HG03558 (cell line): Measurements from ENCODE around the gene AKAP3.

Experiments
- ATAC-seq: cut with Tn5 transposase; IDR thresholded peaks from one replicate; pipeline ENCODE4 v1.9.1; 2021; ENCODE audit warnings: moderate number of reproducible peaks; ENCODE audit not compliant: unreplicated experiment; ENCODE audit errors: extremely low read depth

AKAP3 gene

DNA sequence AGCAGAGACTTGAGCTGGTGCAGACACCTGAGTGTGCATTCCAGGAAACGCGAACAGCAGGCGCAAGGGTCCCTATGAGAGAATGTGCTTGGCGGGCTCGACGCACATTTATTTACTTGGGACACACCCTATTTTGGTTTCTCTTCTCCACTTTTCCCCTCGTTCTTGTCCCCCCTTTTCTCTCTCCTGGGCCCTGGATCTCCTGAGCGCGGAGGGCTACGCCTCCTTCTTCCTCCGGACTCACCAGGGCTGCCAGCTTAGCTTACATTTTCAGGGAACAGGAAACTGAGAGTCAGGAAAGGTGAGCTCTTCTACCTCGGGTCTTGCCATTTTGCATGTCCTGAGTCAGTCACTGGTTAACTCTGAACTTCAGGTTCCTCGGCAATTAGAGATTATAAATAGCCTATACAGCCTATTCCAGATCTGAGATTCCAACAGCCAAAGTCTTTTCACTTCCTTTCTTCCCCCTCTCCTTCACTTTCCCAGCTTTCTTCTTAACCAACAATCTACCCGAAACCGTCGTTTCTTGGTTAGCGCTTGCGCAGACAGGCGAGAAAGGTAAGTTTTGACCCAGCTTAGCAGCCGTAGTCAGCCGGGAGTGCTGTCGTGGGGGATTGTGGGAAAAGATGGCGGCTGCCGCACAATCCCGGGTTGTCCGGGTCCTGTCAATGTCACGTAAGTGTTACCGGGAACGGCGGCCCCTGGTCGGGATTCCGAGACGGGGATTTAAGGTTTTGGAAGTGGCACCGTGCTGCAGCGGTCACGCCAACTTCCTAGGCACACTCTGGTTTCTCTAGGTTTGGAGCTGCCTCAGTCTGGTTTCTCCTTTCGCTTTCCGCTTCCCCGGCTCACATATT is at the start of gene AKAP3, which contains the start of gene NDUFA9:
AKAP3 (minus strand) TSS at position 551 of the 857 bp plus-strand sequence. CDS start 10,855 bp downstream, outside the sequence.
NDUFA9 (plus strand) TSS at position 614 of the 857 bp plus-strand sequence; CDS start at position 627, 13 bp downstream.
- ATAC-seq, result no peak

DNA sequence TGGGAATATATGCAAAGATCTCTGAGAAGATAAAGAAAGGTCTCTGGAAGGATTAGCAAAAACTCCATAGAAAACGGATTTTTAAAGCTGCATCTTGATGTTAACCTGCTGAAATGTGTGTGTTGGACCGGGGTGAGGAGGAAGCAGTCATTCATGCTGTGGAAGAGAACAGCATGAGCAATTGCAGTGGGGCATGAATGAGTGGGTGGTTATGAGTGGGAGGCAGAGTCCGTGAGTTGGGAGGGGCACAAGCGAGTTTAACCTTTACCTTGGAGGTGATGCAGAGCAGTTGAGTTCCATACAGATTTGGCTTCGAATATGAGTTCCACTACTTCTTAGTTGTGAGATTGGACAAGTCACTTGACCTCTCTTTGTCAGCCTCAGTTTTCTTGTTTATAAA is 41.9 kb upstream of the AKAP3 start:
- ATAC-seq, result no peak

DNA sequence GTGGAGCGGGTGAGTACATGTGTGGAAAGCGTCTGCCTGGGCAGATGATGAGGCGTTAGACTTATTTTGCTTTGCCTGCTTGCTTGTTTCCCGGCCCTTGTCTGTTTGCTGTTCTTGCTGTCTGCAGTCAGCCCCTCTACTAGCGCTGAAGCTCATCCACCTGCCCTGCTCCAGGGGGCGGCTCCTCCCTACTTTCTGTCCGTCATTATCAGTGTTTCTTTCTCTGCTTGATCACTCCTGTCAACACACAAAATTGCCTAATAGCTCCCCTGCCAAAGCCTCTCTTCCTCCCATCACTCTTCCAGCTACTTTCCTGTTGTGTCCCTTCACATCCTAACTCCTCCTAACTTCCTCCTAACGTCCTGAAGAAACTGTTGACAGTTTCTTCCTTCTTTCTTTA is 36.5 kb upstream of the AKAP3 start:
- no peak for ATAC-seq

DNA sequence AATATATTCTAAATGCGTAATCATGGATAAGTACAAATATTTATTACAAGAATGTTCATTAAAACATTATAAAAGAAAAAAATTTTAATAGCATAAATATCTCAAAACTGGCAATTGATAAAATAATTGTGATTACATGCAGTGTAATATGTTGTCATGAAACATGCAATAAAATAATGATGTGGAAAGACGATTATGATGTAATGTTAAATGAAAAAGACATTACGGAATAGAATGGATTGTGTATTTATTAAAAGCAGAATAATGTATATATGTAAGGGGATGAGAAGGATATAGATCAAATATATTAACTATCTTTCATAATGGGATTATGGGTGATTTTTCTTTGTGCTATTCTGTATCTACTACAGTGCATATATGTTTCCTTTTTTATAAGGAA is 32.9 kb upstream of the AKAP3 start:
- ATAC-seq, result no peak

GRCh38 chr12:4679711-4680110 is 30.9 kb upstream of the AKAP3 start:
- ATAC-seq, result no peak

GRCh38 chr12:4665236-4665635 is 16.4 kb upstream of the AKAP3 start:
- ATAC-seq, result no peak

GRCh38 chr12:4663971-4664505 is 15.2 kb upstream of the AKAP3 start:
- no peak for ATAC-seq

DNA sequence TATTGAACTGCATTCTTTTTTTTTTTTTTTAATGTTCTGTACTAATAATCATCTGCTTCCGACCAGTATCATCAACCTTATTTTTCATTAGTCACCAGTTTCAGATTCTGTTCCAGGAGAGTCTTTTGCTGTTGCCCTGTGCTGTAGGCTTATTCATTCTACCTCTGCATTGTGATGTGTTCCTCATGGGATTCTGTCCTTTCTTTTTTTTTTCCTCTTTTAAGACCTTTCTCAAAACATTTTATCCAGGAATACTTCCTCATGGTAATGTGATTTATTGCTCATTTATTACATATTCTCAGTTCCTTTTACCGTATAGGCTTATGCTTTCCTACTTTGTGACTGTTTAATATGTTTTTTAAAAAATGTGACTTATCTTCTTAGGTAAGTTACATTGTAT is 4.8 kb upstream of the AKAP3 start:
- no peak for ATAC-seq

- ATAC-seq, result no peak
These were observed 4.4 kb upstream of the AKAP3 start for GRCh38 chr12:4653257-4653656.

DNA sequence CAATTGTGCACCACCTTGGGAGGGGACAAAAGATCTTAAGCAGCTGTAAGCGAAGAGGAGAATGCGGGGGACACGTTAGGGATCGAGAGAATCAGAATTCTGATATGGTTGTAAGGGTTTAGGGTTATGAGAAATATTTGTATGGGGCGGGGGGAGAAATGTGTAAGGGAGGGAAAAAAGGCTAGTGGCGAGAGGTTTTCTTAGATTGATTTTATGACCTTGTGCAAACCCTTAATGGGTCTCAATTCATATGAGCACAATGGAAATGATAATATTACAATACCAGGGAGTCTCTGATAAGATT is 459 bp upstream of the AKAP3 start:
- ATAC-seq, result no peak

DNA sequence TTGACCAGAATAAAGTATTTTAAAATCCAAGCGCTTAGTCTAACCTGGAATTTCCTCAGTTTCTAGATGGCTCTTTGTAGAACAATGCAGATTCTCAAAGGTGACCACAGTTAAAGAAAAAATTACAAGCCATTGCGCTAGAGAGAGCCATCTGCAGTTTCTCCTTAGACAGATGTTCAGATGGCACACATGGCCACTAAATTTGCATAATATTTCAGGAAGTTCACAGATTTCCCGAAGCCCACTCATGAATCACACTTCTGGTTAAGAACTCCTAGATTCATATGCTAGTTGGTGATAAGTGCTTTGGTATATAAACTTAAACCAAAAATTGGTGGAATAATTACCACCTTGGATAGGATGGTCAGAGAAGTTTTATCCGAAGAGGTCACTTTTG is 749 bp downstream of the AKAP3 start:
- ATAC-seq, result no peak

DNA sequence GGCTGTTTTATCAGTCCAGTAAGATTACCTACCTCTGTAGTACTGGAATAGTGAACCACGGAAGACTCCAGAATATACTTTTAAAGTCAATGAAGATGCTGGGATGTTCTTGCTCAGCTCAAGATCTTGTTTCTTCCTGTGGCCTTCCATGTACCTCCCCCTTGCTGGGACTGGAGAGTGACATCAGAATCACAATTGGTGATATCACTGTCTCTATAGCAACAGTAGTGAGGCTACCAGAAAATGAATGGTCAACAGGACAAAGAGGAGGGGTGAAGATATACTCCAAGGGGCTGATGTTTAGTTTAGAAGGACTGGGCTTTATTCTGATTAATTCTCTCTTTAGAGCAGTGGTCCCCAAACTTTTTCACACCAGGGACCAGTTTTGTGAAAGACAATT is 3.8 kb downstream of the AKAP3 start:
- no peak for ATAC-seq

DNA sequence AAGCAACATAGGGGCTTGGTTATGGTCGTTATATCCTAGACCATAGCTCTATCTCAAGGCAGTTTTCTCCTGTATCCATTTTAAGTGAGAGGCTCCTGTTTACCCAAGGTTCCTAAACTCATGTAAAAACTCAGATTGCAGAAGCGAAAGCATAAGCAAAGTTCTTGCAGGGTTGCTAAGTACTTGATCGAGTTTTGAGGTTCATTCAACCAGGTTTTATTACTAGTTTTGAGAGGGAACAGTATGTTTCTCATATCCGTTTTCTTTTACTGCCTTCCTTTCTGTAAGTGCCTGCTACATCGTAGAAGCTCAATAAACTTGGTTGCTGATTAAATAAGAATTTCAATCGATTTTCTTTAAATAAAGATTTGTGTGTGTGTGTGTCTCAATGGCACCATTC is 5.1 kb downstream of the AKAP3 start:
- no peak for ATAC-seq

GRCh38 chr12:4630262-4630661 is 18.6 kb downstream of the AKAP3 start:
- ATAC-seq, result no peak

- ATAC-seq, result no peak
These were observed 20.4 kb downstream of the AKAP3 start for GRCh38 chr12:4628406-4628805.

- ATAC-seq, result no peak
These were observed 22.3 kb downstream of the AKAP3 start for GRCh38 chr12:4626543-4626942.

DNA sequence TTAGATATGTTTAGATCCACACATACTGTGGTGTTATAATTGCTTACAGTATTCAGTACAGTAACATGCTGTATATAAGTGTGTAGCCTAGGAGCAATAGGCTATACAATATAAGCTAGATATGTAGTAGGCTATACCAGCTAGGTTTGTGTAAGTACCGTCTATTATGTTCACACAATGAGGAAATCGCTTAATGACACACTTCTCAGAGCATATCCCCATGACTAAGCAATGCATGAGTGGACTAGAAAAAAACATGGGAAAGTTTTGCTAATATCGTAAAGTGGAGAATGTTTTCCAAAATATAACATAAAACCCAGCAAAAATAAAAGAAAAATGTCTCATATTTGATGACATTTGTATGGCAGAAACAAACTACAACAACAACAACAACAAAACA is 27.3 kb downstream of the AKAP3 start:
- no peak for ATAC-seq

DNA sequence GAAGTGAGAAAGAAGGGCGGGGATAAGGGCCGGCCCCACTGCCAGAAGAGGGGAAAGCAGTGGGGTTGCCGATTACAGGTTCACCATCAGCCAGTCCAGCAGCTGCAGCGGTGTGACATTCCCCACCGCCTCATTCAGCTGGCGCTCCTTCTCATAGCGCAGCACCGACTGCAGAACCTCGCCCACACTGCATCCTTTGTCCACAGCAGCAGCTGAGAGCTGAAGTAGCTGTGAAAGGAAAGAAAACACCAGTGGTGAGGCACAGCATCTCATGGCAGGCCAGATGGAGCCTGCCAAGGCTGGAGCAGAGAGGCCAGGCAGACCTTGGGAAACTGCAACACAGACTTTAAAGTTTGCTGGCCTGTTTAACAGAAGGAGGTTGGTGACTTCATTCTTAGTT is 33.2 kb downstream of the AKAP3 start:
- ATAC-seq, result no peak

DNA sequence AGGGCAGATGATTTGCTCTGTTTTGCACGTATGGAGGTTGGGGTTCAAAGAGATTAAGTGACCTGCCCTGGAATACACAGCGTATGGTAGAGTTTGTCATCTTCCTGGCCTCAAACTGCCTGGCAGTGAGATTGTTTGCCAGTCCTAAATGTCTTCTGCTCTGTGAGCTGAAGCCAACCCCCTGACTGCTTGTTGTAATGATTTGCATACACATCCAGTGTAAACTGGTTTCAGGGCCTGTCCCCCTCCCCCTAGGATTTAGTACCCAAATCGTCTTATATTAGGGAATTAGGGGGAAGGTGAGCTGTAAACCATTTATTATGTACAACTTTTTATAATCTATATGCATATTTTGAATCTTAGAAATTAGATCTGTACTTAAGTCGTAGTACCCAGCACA is 38.4 kb downstream of the AKAP3 start:
- no peak for ATAC-seq

- no peak for ATAC-seq
These were observed 39.8 kb downstream of the AKAP3 start for GRCh38 chr12:4609071-4609470.

DNA sequence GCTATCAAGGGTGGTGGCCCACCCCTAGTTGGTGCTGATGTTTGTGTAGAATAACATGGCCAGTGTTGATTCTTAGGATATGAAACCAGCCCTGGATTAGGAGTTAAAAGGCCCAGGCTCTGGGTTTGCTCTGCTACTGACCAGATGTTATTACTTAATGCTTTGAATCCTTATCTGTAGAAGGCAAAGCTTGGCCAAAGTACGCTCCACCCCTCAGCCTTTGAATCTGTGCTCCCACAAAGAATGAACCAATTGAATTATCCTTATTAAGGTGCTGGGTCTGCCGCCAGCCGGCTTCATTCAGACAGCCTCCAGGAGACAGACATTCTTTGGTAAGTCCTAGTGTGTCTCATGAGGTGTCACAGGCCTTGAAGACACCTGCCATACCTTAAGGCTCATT is 41.8 kb downstream of the AKAP3 start:
- ATAC-seq, result no peak

DNA sequence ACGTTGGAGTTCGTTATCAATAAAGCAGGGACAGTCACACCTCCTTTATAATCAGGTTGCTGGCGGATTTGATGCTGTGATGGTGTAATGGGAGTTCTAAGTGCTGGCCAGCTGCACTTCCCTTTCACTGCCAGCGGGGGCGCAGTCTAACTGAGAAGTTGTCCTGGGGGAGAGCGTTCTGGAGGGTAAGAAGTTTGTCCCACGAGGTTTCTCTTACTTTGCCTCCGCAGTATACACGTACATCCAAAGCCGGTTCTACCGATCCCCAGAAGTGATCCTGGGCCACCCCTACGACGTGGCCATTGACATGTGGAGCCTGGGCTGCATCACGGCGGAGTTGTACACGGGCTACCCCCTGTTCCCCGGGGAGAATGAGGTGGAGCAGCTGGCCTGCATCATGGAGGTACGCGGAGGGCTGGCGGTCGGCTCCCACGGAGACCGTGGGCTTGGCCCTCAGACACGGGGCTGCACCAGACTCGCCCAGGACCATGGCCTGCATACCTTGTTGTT is 44.1 kb downstream of the AKAP3 start:
- ATAC-seq, result peak; percentile 72
